ENCODE measurements around the gene CAVIN2.
A peak's percentile ranks its signal among the peaks of the same experiment; 100 is the strongest.

Gene CAVIN2

GRCh38 chr2:191855382-191855781, 8.5 kb upstream of the CAVIN2 start:
- no peaks in the 10 kb centered on the region for H3K9me3 ChIP-seq (ENCODE audit: insufficient read depth, low read depth, low read length)
- no peak overlapping the region for H2AFZ ChIP-seq (ENCODE audit: insufficient read depth, low read length, poor library complexity)
- H3K4me1 ChIP-seq (ENCODE audit: control insufficient read depth in 1 of 2, insufficient read depth in 2 of 2, low read length in 2 of 2): no peaks in the 10 kb centered on the region
- no peak overlapping the region for H2BK5ac ChIP-seq (ENCODE audit: low read depth, low read length, poor library complexity)
- no peak overlapping the region for H3K27ac ChIP-seq (ENCODE audit: low read depth, low read length)
- H3K4ac ChIP-seq (ENCODE audit: low read depth, low read length): no peak overlapping the region
- H3K4me3 ChIP-seq (ENCODE audit: low read depth, low read length): no peak overlapping the region
- no peaks in the 10 kb centered on the region for H3K36me3 ChIP-seq (ENCODE audit: control insufficient read depth in 1 of 2, insufficient read depth in 2 of 2, low read length in 2 of 2)
- H2AK5ac ChIP-seq (ENCODE audit: low read length): no peak overlapping the region
- no peak overlapping the region for H4K91ac ChIP-seq (ENCODE audit: low read depth, low read length)
- no peaks in the 10 kb centered on the region for H3K79me2 ChIP-seq (ENCODE audit: control insufficient read depth, insufficient read depth, low read length, poor library complexity)
- no peak overlapping the region for H3K18ac ChIP-seq (ENCODE audit: low read length)
- H3K79me1 ChIP-seq (ENCODE audit: low read length): no peaks in the 10 kb centered on the region
- H3K23ac ChIP-seq (ENCODE audit: low read length): no peak overlapping the region
- H3K9ac ChIP-seq (ENCODE audit: low read length): no peak overlapping the region
- H2BK12ac ChIP-seq (ENCODE audit: low read length): no peak overlapping the region
- no peak overlapping the region for H3K14ac ChIP-seq (ENCODE audit: low read length)
- H2BK120ac ChIP-seq (ENCODE audit: insufficient read depth, low read length, poor library complexity): no peak overlapping the region
- H3K27me3 ChIP-seq (ENCODE audit: insufficient read depth, low read length): no peaks in the 10 kb centered on the region
- no peak overlapping the region for H4K8ac ChIP-seq (ENCODE audit: low read depth, low read length)
- DNase-seq: no peak
- H3K4me2 ChIP-seq (ENCODE audit: low read length): no peak overlapping the region
- H4K12ac ChIP-seq (ENCODE audit: low read depth, low read length): no peak overlapping the region
- no CpG with 5 or more reads among the region's 5 CpGs for WGBS (ENCODE audit: extremely low coverage, insufficient coverage, insufficient read length)

GRCh38 chr2:191854382-191855372, 7.8 kb upstream of the CAVIN2 start:
- H2AK5ac ChIP-seq (ENCODE audit: low read length): no peak overlapping the region
- WGBS (ENCODE audit: extremely low coverage, insufficient coverage, insufficient read length): no CpG with 5 or more reads among the region's 6 CpGs

GRCh38 chr2:191853843-191854242, 7.0 kb upstream of the CAVIN2 start:
- no peak overlapping the region for H2AK5ac ChIP-seq (ENCODE audit: low read length)
- H3K36me3 ChIP-seq (ENCODE audit: control insufficient read depth in 1 of 2, insufficient read depth in 2 of 2, low read length in 2 of 2): no peaks in the 10 kb centered on the region
- H3K9me3 ChIP-seq (ENCODE audit: insufficient read depth, low read depth, low read length): no peaks in the 10 kb centered on the region
- H3K9ac ChIP-seq (ENCODE audit: low read length): no peak overlapping the region
- H2BK120ac ChIP-seq (ENCODE audit: insufficient read depth, low read length, poor library complexity): no peak overlapping the region
- no peak overlapping the region for H4K12ac ChIP-seq (ENCODE audit: low read depth, low read length)
- H2AFZ ChIP-seq (ENCODE audit: insufficient read depth, low read length, poor library complexity): no peak overlapping the region
- no CpG with 5 or more reads among the region's 4 CpGs for WGBS (ENCODE audit: extremely low coverage, insufficient coverage, insufficient read length)
- H3K79me1 ChIP-seq (ENCODE audit: low read length): no peaks in the 10 kb centered on the region
- H2BK5ac ChIP-seq (ENCODE audit: low read depth, low read length, poor library complexity): no peak overlapping the region
- H4K8ac ChIP-seq (ENCODE audit: low read depth, low read length): no peak overlapping the region
- H3K14ac ChIP-seq (ENCODE audit: low read length): no peak overlapping the region
- no peaks in the 10 kb centered on the region for H3K4me1 ChIP-seq (ENCODE audit: control insufficient read depth in 1 of 2, insufficient read depth in 2 of 2, low read length in 2 of 2)
- H3K23ac ChIP-seq (ENCODE audit: low read length): no peak overlapping the region
- no peak overlapping the region for H2BK12ac ChIP-seq (ENCODE audit: low read length)
- no peak overlapping the region for H3K27ac ChIP-seq (ENCODE audit: low read depth, low read length)
- H3K4me2 ChIP-seq (ENCODE audit: low read length): no peak overlapping the region
- H3K18ac ChIP-seq (ENCODE audit: low read length): no peak overlapping the region
- H4K91ac ChIP-seq (ENCODE audit: low read depth, low read length): no peak overlapping the region
- H3K4ac ChIP-seq (ENCODE audit: low read depth, low read length): no peak overlapping the region
- DNase-seq: no peak
- no peaks in the 10 kb centered on the region for H3K79me2 ChIP-seq (ENCODE audit: control insufficient read depth, insufficient read depth, low read length, poor library complexity)
- H3K27me3 ChIP-seq (ENCODE audit: insufficient read depth, low read length): no peaks in the 10 kb centered on the region
- no peak overlapping the region for H3K4me3 ChIP-seq (ENCODE audit: low read depth, low read length)

More at GRCh38 chr2:191854382-191855372, 7.8 kb upstream of the CAVIN2 start:
- no peak overlapping the region for H2BK12ac ChIP-seq (ENCODE audit: low read length)
- no peak overlapping the region for H4K8ac ChIP-seq (ENCODE audit: low read depth, low read length)
- no peak overlapping the region for H4K91ac ChIP-seq (ENCODE audit: low read depth, low read length)
- no peaks in the 10 kb centered on the region for H3K9me3 ChIP-seq (ENCODE audit: insufficient read depth, low read depth, low read length)
- H3K23ac ChIP-seq (ENCODE audit: low read length): no peak overlapping the region
- H3K18ac ChIP-seq (ENCODE audit: low read length): no peak overlapping the region
- no peaks in the 10 kb centered on the region for H3K4me1 ChIP-seq (ENCODE audit: control insufficient read depth in 1 of 2, insufficient read depth in 2 of 2, low read length in 2 of 2)
- H3K27ac ChIP-seq (ENCODE audit: low read depth, low read length): no peak overlapping the region
- no peaks in the 10 kb centered on the region for H3K36me3 ChIP-seq (ENCODE audit: control insufficient read depth in 1 of 2, insufficient read depth in 2 of 2, low read length in 2 of 2)
- H3K9ac ChIP-seq (ENCODE audit: low read length): no peak overlapping the region
- no peaks in the 10 kb centered on the region for H3K79me2 ChIP-seq (ENCODE audit: control insufficient read depth, insufficient read depth, low read length, poor library complexity)
- H2AFZ ChIP-seq (ENCODE audit: insufficient read depth, low read length, poor library complexity): no peak overlapping the region
- no peak overlapping the region for H3K4ac ChIP-seq (ENCODE audit: low read depth, low read length)
- H3K4me2 ChIP-seq (ENCODE audit: low read length): no peak overlapping the region
- peak; percentile 43 to 88 for DNase-seq
- no peaks in the 10 kb centered on the region for H3K79me1 ChIP-seq (ENCODE audit: low read length)
- no peak overlapping the region for H2BK120ac ChIP-seq (ENCODE audit: insufficient read depth, low read length, poor library complexity)
- H3K27me3 ChIP-seq (ENCODE audit: insufficient read depth, low read length): no peaks in the 10 kb centered on the region
- no peak overlapping the region for H3K4me3 ChIP-seq (ENCODE audit: low read depth, low read length)
- H4K12ac ChIP-seq (ENCODE audit: low read depth, low read length): no peak overlapping the region
- H2BK5ac ChIP-seq (ENCODE audit: low read depth, low read length, poor library complexity): no peak overlapping the region
- no peak overlapping the region for H3K14ac ChIP-seq (ENCODE audit: low read length)

GRCh38 chr2:191851158-191851557, 4.3 kb upstream of the CAVIN2 start:
- Histone ChIP-seq H2AK5ac (ENCODE audit: low read length) (no peak overlapping the region), H3K79me2 (ENCODE audit: control insufficient read depth, insufficient read depth, low read length, poor library complexity) (no peaks in the 10 kb centered on the region), H4K8ac (ENCODE audit: low read depth, low read length) (no peak overlapping the region), H3K14ac (ENCODE audit: low read length) (no peak overlapping the region), H3K4me1 (ENCODE audit: control insufficient read depth in 1 of 2, insufficient read depth in 2 of 2, low read length in 2 of 2) (no peaks in the 10 kb centered on the region), H3K79me1 (ENCODE audit: low read length) (no peaks in the 10 kb centered on the region), H3K9me3 (ENCODE audit: insufficient read depth, low read depth, low read length) (no peaks in the 10 kb centered on the region), H3K4ac (ENCODE audit: low read depth, low read length) (no peak overlapping the region), H3K18ac (ENCODE audit: low read length) (no peak overlapping the region), H3K4me2 (ENCODE audit: low read length) (no peak overlapping the region), H3K23ac (ENCODE audit: low read length) (no peak overlapping the region), H4K12ac (ENCODE audit: low read depth, low read length) (no peak overlapping the region), H4K91ac (ENCODE audit: low read depth, low read length) (no peak overlapping the region), H2BK120ac (ENCODE audit: insufficient read depth, low read length, poor library complexity) (no peak overlapping the region), H3K27ac (ENCODE audit: low read depth, low read length) (no peak overlapping the region), H3K27me3 (ENCODE audit: insufficient read depth, low read length) (no peaks in the 10 kb centered on the region), H2BK5ac (ENCODE audit: low read depth, low read length, poor library complexity) (no peak overlapping the region), H3K4me3 (ENCODE audit: low read depth, low read length) (no peak overlapping the region), H2BK12ac (ENCODE audit: low read length) (no peak overlapping the region), H3K36me3 (ENCODE audit: control insufficient read depth in 1 of 2, insufficient read depth in 2 of 2, low read length in 2 of 2) (no peaks in the 10 kb centered on the region), H2AFZ (ENCODE audit: insufficient read depth, low read length, poor library complexity) (no peak overlapping the region), H3K9ac (ENCODE audit: low read length) (no peak overlapping the region)
- DNase-seq: no peak
- WGBS (ENCODE audit: extremely low coverage, insufficient coverage, insufficient read length): no CpG with 5 or more reads among the region's 5 CpGs

Measured in trophoblast cell (in vitro differentiated cells and primary cell).